Activated gamma-delta T cell (primary cell): ENCODE measurements around the gene PANX1.
A peak's percentile ranks its signal among the peaks of the same experiment; 100 is the strongest.
"Not testable (repeated sequence)": the region's sequence is repeated elsewhere in the genome, so short reads cannot be mapped to it uniquely, and the experiment has no call there.

Experiments used
- DNase-seq: peaks from one replicate; lab custom pipeline; 2025; lab: John Stamatoyannopoulos, UW
- total RNA-seq, 2 donors: gene quantifications; one replicate each; lab custom pipeline; 2026; lab: John Stamatoyannopoulos, UW

PANX1 gene
- 24.8 to 25.5 reads per million in 2 donors for total RNA-seq

- peak; percentile 63 for DNase-seq
Measured at GRCh38 chr11:94128746-94129511, at the start of gene PANX1. PANX1 (plus strand) TSS chr11:94128841; CDS start chr11:94129313, 472 bp downstream.

GRCh38 chr11:94084164-94084563 is 44.5 kb upstream of the PANX1 start:
- no peak for DNase-seq

DNA sequence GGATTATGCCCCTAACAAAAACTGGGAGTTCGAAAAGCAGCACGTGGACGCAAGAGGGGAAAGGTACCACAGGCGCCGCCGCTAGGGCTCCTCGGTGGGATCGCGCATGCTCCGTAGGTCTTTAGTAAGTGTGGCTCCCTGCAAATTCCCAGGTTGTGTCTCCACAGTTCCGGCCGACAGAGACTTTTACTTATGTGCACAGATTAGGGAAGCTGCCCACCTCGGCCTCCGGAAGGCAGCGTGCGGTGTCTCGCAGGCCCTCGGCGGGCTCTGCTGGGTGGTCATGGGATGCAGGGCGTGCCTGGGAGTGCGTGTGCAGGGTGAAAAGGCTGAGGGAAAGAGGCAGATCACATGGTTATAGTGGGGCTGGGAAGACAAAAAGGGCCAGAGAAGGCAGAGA is 39.7 kb upstream of the PANX1 start:
- DNase-seq = peak; percentile 1

DNA sequence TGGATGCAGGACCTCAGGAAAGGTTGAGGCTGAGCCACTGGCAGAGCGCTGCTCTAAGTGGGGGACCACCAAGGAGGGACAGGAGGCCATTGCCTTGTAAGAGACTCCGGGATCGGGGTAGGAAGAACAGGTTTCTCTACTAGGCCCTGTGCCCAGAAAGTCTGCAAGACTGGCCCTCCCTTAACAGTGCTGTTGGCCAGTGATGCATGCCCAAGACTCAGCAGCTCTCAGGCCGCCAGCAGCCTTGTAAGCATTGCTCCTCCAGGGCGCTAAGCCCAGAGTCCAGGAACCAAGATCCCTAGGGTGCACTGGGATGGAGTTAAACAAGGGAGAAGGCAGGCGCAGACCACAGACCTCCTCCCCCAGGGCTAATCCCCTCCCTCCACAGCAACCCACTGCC is 39.3 kb upstream of the PANX1 start:
- DNase-seq = no peak

DNA sequence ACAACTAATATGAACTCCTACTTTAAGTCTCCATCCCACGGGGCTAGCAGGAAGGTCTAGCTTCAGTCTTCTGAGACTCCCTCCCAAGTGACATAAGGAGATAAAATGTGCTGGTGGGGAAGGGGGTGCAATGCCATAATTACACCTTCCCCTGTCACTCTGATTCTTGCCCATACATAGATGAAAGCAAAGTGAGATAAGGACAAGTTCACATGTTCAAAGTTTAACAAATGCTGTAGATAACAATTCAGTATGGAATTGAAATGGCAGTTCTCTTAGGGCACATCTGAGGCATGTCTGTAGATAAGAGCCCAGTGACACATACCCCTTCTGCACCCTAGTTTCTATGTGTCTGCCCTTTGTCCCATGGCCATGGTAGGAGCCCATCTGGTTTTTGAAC is 38.2 kb upstream of the PANX1 start:
- DNase-seq = no peak

- no peak for DNase-seq
Measured at GRCh38 chr11:94091091-94091490, 37.5 kb upstream of the PANX1 start.

DNA sequence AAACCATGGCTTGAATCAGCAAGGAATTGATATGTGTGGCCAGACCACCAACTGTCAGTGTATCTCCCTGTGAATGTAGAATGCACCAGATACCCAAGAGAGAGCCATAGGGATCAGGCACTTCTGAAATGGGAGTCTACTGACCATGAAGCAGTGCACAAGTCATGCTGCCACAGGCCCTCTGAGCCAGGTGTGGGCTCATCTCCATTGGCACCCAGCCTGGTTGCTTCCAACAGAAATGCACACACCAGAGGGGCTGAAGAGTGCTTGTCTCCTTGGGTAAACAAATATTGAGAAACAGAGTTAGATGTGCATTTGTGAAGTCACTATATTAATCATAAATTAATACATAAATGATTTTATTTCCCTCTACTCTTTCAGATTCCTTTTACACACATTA is 28.4 kb upstream of the PANX1 start:
- DNase-seq = no peak

DNA sequence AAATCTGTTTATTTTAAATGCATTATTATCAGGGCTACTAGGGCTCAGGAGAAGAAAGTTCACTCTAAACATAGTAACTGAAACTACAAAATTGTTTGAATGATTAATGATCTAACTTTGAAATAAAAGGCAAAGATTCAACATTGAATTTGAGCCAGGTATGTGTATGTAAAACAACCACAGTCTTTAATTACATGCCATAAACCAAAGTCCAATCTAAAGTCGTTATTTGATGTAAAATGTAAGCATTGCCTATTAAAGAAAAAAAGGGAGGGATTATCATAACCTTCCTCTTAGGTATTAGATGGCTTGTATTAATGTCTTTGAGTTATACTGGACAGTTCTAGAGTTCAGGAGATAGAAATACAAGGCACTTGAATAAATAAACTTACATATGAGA is 25.2 kb upstream of the PANX1 start:
- no peak for DNase-seq

GRCh38 chr11:94104734-94105133 is 23.9 kb upstream of the PANX1 start:
- no peak for DNase-seq

DNA sequence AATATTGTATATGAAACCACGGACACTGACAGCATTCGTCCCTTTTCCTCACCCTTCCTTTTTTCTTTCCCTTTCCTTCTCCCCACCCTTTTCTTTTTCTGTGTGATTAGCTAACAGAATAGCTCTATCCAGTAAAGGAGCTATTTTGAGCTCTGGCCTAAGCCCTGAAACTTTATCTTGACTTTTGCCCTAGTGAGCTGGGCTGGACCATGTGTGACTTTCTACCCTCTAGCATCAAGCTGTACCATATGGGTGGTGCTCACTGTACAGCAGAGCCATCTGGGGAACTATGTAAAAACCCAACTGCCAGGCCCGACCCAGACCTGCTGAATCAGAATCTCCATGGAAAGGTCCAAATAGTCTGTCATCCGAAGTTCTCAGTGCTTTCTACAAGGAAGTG is 21.9 kb upstream of the PANX1 start:
- no peak for DNase-seq

DNA sequence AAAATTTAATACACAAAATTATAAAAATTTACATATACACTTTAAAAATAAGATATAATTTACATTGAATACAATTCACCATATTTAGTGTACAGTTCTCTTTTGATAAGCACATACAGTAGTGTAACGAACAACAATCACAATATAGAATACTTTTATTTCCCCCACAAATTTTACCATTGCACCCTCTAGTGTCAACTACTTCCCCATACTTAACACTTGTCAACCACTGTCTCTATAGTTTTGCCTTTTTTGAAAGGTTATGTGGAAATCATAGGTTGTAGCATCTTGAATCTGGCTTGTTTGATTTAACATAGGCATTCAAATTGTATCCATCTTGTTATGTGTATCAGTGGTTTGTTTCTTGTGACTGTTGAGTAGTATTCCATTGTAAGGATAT is 21.3 kb upstream of the PANX1 start:
- DNase-seq = no peak

GRCh38 chr11:94111241-94111640 is 17.4 kb upstream of the PANX1 start:
- no peak for DNase-seq

GRCh38 chr11:94111660-94112059 is 17.0 kb upstream of the PANX1 start:
- DNase-seq = no peak

DNA sequence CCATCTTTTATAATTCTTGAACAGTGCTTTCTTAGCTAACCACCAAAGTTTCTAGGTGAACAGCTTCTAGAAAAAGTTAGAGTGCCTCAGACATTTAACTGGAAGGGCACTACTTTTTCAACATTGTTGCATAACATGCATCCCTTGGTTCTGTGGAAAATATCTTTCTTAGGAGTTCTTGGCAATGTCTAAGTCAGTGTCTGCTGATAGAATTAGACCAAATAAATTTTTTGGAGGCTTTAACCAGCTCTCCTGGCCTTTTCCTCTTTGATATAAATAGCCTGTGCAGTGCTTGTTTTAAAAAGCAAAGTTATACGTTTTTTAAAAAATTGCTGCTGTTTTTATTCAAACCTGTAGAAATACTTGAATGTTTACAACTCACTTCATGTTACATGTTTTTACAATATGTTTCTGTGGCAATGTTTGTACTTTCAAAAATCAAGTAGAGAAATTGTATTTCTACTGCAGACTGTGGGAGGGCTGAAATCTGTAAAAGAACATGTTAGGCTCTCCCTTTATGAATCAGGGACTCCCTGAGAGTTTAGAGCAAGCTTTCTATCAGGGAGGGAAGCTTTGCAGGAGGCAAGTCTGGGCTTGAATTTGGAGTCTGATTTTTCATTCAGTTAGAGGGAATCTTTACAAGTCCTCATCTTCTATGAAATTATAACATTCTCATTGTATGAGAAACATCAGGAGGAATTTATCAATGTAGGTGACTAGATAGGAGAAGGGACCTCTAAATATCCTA is 16.3 kb upstream of the PANX1 start:
- no peak for DNase-seq

DNA sequence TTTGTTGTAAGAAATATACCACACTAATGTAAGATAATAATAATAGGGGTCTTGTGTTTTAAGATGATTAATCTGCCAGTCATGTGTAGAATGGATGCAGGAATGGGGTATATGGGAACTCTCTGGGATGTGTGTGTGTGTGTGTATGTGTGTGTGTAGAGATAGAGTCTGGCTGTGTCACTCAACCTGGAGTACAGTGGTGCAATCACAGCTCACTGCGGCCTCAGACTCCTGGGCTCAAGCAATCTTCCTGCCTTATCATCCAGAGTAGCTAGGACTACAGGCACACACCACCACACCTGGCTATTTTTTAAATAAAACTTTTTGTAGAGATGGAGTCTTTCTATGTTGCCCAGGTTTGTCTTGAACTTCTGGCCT is 11.5 kb upstream of the PANX1 start:
- no peak for DNase-seq

DNA sequence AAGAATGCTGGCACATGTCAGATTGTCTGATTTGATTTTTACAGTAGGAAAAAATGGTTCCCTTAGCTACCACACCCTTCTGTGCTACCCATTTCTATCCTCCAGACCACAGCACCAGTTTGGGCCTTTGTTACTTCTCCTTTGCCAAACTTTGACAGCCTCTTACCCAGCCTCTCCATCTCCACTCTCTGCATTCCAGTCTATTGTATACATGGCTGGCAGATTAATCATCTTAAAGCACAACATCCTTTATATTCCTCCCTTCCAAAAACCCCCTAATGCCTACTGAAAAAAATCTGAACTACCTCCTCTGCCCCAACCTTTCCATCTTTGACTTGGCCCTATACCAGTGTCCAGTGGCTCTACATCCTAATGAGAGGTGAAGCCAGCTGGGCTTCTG is 10.8 kb upstream of the PANX1 start:
- DNase-seq = no peak

- DNase-seq = not testable (repeated sequence)
Measured at GRCh38 chr11:94119676-94120075, 9.0 kb upstream of the PANX1 start.

DNA sequence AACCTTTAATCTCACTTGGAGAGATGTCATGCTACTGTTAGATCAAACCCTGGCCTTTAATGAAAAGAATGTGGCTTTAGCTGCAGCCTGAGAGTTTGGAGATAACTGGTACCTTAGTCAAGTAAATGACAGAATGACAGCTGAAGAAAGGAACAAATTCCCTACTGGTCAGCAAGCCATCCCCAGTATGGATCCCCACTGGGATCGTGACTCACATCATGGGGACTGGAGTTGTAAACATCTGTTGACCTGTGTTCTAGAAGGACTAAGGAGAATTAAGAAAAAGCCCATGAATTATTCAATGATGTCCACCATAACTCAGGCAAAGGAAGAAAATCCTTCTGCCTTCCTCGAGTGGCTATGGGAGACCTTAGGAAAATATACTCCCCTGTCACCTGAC is 8.1 kb upstream of the PANX1 start:
- DNase-seq = not testable (repeated sequence)

DNA sequence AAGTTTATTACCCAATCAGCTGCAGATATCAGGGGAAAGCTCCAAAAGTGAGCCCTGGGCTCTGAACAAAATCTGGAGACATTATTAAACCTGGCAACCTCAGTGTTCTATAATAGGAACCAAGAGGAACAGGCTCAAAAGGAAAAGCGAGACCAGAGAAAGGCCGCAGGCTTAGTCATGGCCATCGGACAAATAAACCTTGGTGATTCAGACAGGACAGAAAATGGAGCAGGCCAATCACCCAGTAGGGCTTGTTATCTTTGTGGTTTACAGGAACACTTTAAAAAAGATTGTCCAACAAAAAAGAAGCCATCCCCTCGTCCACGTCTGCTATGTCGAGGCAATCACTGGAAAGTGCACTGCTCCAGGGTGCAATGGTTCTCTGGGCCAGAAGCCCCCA is 7.7 kb upstream of the PANX1 start:
- DNase-seq = no peak

DNA sequence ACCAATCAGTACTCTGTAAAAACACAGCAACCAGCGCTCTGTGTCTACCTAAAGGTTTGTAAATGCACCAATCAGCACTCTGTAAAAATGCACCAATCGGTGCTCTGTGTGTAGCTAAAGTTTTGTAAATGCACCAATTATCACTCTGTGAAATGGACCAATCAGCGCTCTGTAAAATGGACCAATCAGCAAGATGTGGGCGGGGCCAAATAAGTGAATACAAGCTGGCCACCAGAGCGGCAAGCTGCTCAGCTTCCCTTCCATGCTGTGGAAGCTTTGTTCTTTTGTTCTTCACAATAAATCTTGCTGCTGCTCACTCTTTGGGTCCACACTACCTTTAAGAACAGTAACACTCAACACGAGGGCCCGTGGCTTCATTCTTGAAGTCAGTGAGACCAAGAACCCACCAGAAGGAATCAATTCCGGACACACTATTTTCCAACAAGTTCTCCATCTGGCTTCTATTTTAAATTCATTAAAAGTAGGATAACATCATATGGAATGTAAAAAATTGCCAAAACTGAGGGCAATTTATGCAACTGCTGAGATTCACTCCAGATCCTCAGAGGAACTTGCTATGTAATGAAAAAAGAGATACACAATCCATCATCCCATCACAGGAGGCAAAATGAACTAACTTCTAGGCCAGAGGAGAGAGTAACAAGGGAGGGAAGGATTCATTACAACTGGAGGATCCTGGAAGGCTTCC is 3.1 kb upstream of the PANX1 start:
- no peak for DNase-seq

GRCh38 chr11:94127638-94128037 is 1.0 kb upstream of the PANX1 start:
- DNase-seq = no peak

- DNase-seq = no peak
Measured at GRCh38 chr11:94128291-94128745, 323 bp upstream of the PANX1 start.
